Right lobe of liver (tissue), 4 donors: ENCODE data around the gene TNS3.

ENCODE experiments used
- CTCF ChIP-seq, 4 donors: fragments of 200-600 bp in 3 of 4; fragments of 450-650 bp in 1 of 4; IDR thresholded peaks; one replicate each; pipeline versions ENCODE4 v1.5.1 to v1.8.0; 2016 to 2022; ENCODE audit warnings: antibody characterized with exemption in 4 of 4, mild to moderate bottlenecking in 2 of 4
- POLR2A ChIP-seq: fragments of 450-650 bp; IDR thresholded peaks from one replicate; pipeline ENCODE4 v1.6.1; 2017; ENCODE audit warnings: antibody characterized with exemption, mild to moderate bottlenecking
- donor health status: DM: no; HTN: no; CAD: no.
- donor health status: DM: no; HTN: no; CAD: no.
- donor health status: DM: no; HTN: yes; CAD: no.

- TF ChIP-seq POLR2A (no peak), CTCF (IDR thresholded peaks at IDR 0.05) (no peak)
Measured at GRCh38 chr7:47449810-47450590, 131.9 kb downstream of the TNS3 start.
